ENCODE results near the gene BHLHE40. TPM values are rescaled to one million over a fixed set of nuclear protein-coding genes. Genes with fewer than 3 reads are reported as not detected.

BHLHE40 gene
- total and polyA plus RNA-seq, 9 donors = 13.2 to 38.2 (median 24.4) TPM

- Histone ChIP-seq H3K4me3 (ENCODE audit: low read length) (peak overlapping the region; percentile 25), H3K27ac (ENCODE audit: low read length) (peak overlapping the region; percentile 87)
These were observed 3.8 kb downstream of the BHLHE40 start for GRCh38 chr3:4982773-4983738.

GRCh38 chr3:4983739-4984510 lies 4.7 kb downstream of the BHLHE40 start:
- DNase-seq = peak; percentile 56
- peaks cover 10% of the 10 kb centered on the region for H3K27me3 ChIP-seq (ENCODE audit: control insufficient read depth, insufficient read depth, low read length)
- WGBS (ENCODE audit: insufficient coverage) = 21% methylated on average over 9 of the region's 16 CpGs
- no peaks in the 10 kb centered on the region for H3K9me3 ChIP-seq (replicated peaks; ENCODE audit: control insufficient read depth, low read depth, low read length)
- peaks cover 19% of the 10 kb centered on the region for H3K36me3 ChIP-seq (ENCODE audit: control insufficient read depth, insufficient read depth, low read length)
- peaks cover 65% of the 10 kb centered on the region for H3K4me1 ChIP-seq (ENCODE audit: control insufficient read depth, insufficient read depth, low read length)
- peak overlapping the region; percentile 87 for H3K27ac ChIP-seq (ENCODE audit: low read length)
- H3K4me3 ChIP-seq (ENCODE audit: low read length) = peak overlapping the region; percentile 25

More at GRCh38 chr3:4982773-4983738, 3.8 kb downstream of the BHLHE40 start:
- no peak for DNase-seq
- WGBS (ENCODE audit: insufficient coverage) = 85% methylated on average over 38 of the region's 40 CpGs
- Histone ChIP-seq H3K36me3 (ENCODE audit: control insufficient read depth, insufficient read depth, low read length) (peaks cover 19% of the 10 kb centered on the region), H3K9me3 (replicated peaks; ENCODE audit: control insufficient read depth, low read depth, low read length) (no peaks in the 10 kb centered on the region), H3K27me3 (ENCODE audit: control insufficient read depth, insufficient read depth, low read length) (peaks cover 10% of the 10 kb centered on the region), H3K4me1 (ENCODE audit: control insufficient read depth, insufficient read depth, low read length) (peaks cover 61% of the 10 kb centered on the region)

- H3K4me1 ChIP-seq (ENCODE audit: control insufficient read depth, insufficient read depth, low read length) = peaks cover 71% of the 10 kb centered on the region
- 63% methylated on average over 5 of the region's 9 CpGs for WGBS (ENCODE audit: insufficient coverage)
- H3K9me3 ChIP-seq (replicated peaks; ENCODE audit: control insufficient read depth, low read depth, low read length) = no peaks in the 10 kb centered on the region
- H3K36me3 ChIP-seq (ENCODE audit: control insufficient read depth, insufficient read depth, low read length) = peaks cover 19% of the 10 kb centered on the region
- H3K27me3 ChIP-seq (ENCODE audit: control insufficient read depth, insufficient read depth, low read length) = peaks cover 9% of the 10 kb centered on the region
- H3K4me3 ChIP-seq (ENCODE audit: low read length) = peak overlapping the region; percentile 25
- no peak for DNase-seq
- H3K27ac ChIP-seq (ENCODE audit: low read length) = peak overlapping the region; percentile 87
These were observed 5.3 kb downstream of the BHLHE40 start for GRCh38 chr3:4984511-4984864.

- Histone ChIP-seq H3K27me3 (ENCODE audit: control insufficient read depth, insufficient read depth, low read length) (peaks cover 2% of the 10 kb centered on the region), H3K36me3 (ENCODE audit: control insufficient read depth, insufficient read depth, low read length) (peaks cover 19% of the 10 kb centered on the region), H3K4me1 (ENCODE audit: control insufficient read depth, insufficient read depth, low read length) (peaks cover 63% of the 10 kb centered on the region), H3K4me3 (ENCODE audit: low read length) (no peak overlapping the region), H3K27ac (ENCODE audit: low read length) (peak overlapping the region; percentile 97), H3K9me3 (replicated peaks; ENCODE audit: control insufficient read depth, low read depth, low read length) (no peaks in the 10 kb centered on the region)
- WGBS (ENCODE audit: insufficient coverage) = 35% methylated on average over 6 of the region's 10 CpGs
- peak; percentile 72 for DNase-seq
These were observed 6.3 kb downstream of the BHLHE40 start for GRCh38 chr3:4985330-4986174.

GRCh38 chr3:4986175-4986781 lies 7.0 kb downstream of the BHLHE40 start:
- peaks cover 57% of the 10 kb centered on the region for H3K4me1 ChIP-seq (ENCODE audit: control insufficient read depth, insufficient read depth, low read length)
- no peaks in the 10 kb centered on the region for H3K27me3 ChIP-seq (ENCODE audit: control insufficient read depth, insufficient read depth, low read length)
- DNase-seq = no peak
- peak overlapping the region; percentile 38 for H3K4me3 ChIP-seq (ENCODE audit: low read length)
- H3K27ac ChIP-seq (ENCODE audit: low read length) = peak overlapping the region; percentile 97
- 67% methylated on average over 4 of the region's 13 CpGs for WGBS (ENCODE audit: insufficient coverage)
- H3K36me3 ChIP-seq (ENCODE audit: control insufficient read depth, insufficient read depth, low read length) = peaks cover 19% of the 10 kb centered on the region
- H3K9me3 ChIP-seq (replicated peaks; ENCODE audit: control insufficient read depth, low read depth, low read length) = no peaks in the 10 kb centered on the region

GRCh38 chr3:4986782-4987537 lies 7.7 kb downstream of the BHLHE40 start:
- Histone ChIP-seq H3K9me3 (replicated peaks; ENCODE audit: control insufficient read depth, low read depth, low read length) (no peaks in the 10 kb centered on the region), H3K4me1 (ENCODE audit: control insufficient read depth, insufficient read depth, low read length) (peaks cover 55% of the 10 kb centered on the region), H3K36me3 (ENCODE audit: control insufficient read depth, insufficient read depth, low read length) (peaks cover 19% of the 10 kb centered on the region), H3K27ac (ENCODE audit: low read length) (peak overlapping the region; percentile 97), H3K4me3 (ENCODE audit: low read length) (peak overlapping the region; percentile 38), H3K27me3 (ENCODE audit: control insufficient read depth, insufficient read depth, low read length) (no peaks in the 10 kb centered on the region)
- WGBS (ENCODE audit: insufficient coverage) = under 1% methylated on average over 27 of the region's 44 CpGs
- peak; percentile 97 for DNase-seq

- H3K27me3 ChIP-seq (ENCODE audit: control insufficient read depth, insufficient read depth, low read length) = no peaks in the 10 kb centered on the region
- no peak overlapping the region for H3K4me3 ChIP-seq (ENCODE audit: low read length)
- peak overlapping the region; percentile 97 for H3K27ac ChIP-seq (ENCODE audit: low read length)
- WGBS (ENCODE audit: insufficient coverage) = 89% methylated on average over 3 of the region's 6 CpGs
- no peak for DNase-seq
- no peaks in the 10 kb centered on the region for H3K9me3 ChIP-seq (replicated peaks; ENCODE audit: control insufficient read depth, low read depth, low read length)
- peaks cover 55% of the 10 kb centered on the region for H3K4me1 ChIP-seq (ENCODE audit: control insufficient read depth, insufficient read depth, low read length)
- H3K36me3 ChIP-seq (ENCODE audit: control insufficient read depth, insufficient read depth, low read length) = peaks cover 18% of the 10 kb centered on the region
These were observed 8.5 kb downstream of the BHLHE40 start for GRCh38 chr3:4987538-4988296.

- 35% methylated on average over 6 of the region's 13 CpGs for WGBS (ENCODE audit: insufficient coverage)
- no peaks in the 10 kb centered on the region for H3K9me3 ChIP-seq (replicated peaks; ENCODE audit: control insufficient read depth, low read depth, low read length)
- peak overlapping the region; percentile 81 for H3K27ac ChIP-seq (ENCODE audit: low read length)
- H3K27me3 ChIP-seq (ENCODE audit: control insufficient read depth, insufficient read depth, low read length) = no peaks in the 10 kb centered on the region
- DNase-seq = peak; percentile 83
- H3K4me1 ChIP-seq (ENCODE audit: control insufficient read depth, insufficient read depth, low read length) = peaks cover 40% of the 10 kb centered on the region
- H3K4me3 ChIP-seq (ENCODE audit: low read length) = no peak overlapping the region
- peaks cover 3% of the 10 kb centered on the region for H3K36me3 ChIP-seq (ENCODE audit: control insufficient read depth, insufficient read depth, low read length)
These were observed 10.0 kb downstream of the BHLHE40 start for GRCh38 chr3:4988983-4989834.
